GM12878 (cell line): ENCODE data around the gene ATXN1. TPM values are rescaled to one million over a fixed set of nuclear protein-coding genes. Genes with fewer than 3 reads are reported as not detected.

Source experiments
- BCL3 ChIP-seq: IDR thresholded peaks from 2 replicates; pipeline ENCODE4 v1.6.1; 2011; ENCODE audit warnings: borderline replicate concordance, low read depth, mild to moderate bottlenecking, moderate library complexity, low read length; ENCODE audit not compliant: insufficient read depth, poor library complexity, severe bottlenecking
- CBX3 ChIP-seq: fragments of 200-600 bp; sonication (generic); IDR thresholded peaks from 2 replicates; pipeline ENCODE4 v1.6.1; 2016; ENCODE audit warnings: low read depth, borderline replicate concordance
- CBX5 ChIP-seq: sonication (generic); IDR thresholded peaks from 2 replicates; pipeline ENCODE4 v1.6.1; 2016; ENCODE audit warnings: low read depth, moderate library complexity, mild to moderate bottlenecking, inconsistent platforms
- CUX1 ChIP-seq: IDR thresholded peaks from 2 replicates; pipeline ENCODE4 v1.6.1; 2012; ENCODE audit warnings: improper control_type of control experiment, low read depth, low read length; ENCODE audit not compliant: insufficient replicate concordance
- E2F4 ChIP-seq: IDR thresholded peaks from 2 replicates; pipeline ENCODE4 v1.6.1; 2012; ENCODE audit warnings: low read depth, low read length, improper control_type of control experiment
- JUNB ChIP-seq: IDR thresholded peaks from 2 replicates; pipeline ENCODE4 v1.6.1; 2016; ENCODE audit warnings: antibody characterized with exemption, mild to moderate bottlenecking
- JUND ChIP-seq: IDR thresholded peaks from 2 replicates; pipeline ENCODE4 v1.6.1; 2012; ENCODE audit warnings: low read depth, mild to moderate bottlenecking, low read length, improper control_type of control experiment, moderate library complexity
- MLLT1 ChIP-seq: fragments of 450-650 bp; IDR thresholded peaks from 2 replicates; pipeline ENCODE4 v1.6.1; 2016; ENCODE audit warnings: mild to moderate bottlenecking
- MYB ChIP-seq: fragments of 150-350 bp; IDR thresholded peaks from 2 replicates; pipeline ENCODE4 v1.6.1; 2014; ENCODE audit warnings: mild to moderate bottlenecking, low read depth, low read length, borderline replicate concordance
- NBN ChIP-seq: fragments of 450-650 bp; IDR thresholded peaks from 2 replicates; pipeline ENCODE4 v1.6.1; 2016
- RAD51 ChIP-seq: fragments of 450-650 bp; IDR thresholded peaks from 2 replicates; pipeline ENCODE4 v1.6.1; 2016; ENCODE audit warnings: moderate library complexity, mild to moderate bottlenecking, inconsistent platforms
- REST ChIP-seq: IDR thresholded peaks from 2 replicates; pipeline ENCODE4 v1.6.1; 2012; ENCODE audit warnings: mild to moderate bottlenecking, low read depth, low read length
- SREBF2 ChIP-seq: IDR thresholded peaks from 2 replicates; pipeline ENCODE4 v1.6.1; 2012; ENCODE audit warnings: mild to moderate bottlenecking, low read length
- SUPT20H ChIP-seq: IDR thresholded peaks from 2 replicates; pipeline ENCODE4 v1.6.1; 2011; ENCODE audit warnings: low read depth, mild to moderate bottlenecking, low read length, moderate library complexity, borderline replicate concordance; ENCODE audit not compliant: control insufficient read depth
- YY1 ChIP-seq: IDR thresholded peaks from 2 replicates; pipeline ENCODE4 v1.6.1; 2011; ENCODE audit warnings: low read depth, mild to moderate bottlenecking, low read length
- polyA plus RNA-seq, 11 experiments: library from polyadenylated mRNA; depleted of rRNA in 4 of 11; unstranded in 6 of 11; stranded (reverse) in 5 of 11; fragments of >200 nt; fragmentation: Nextera tagmentation in 4 of 11; fragmentation: Illumina TruSeq in 1 of 11; extraction: Ambion mirVana in 4 of 11; extraction: Trizol in 1 of 11; gene quantifications; 1 replicate in 1 of 11; 2 replicates in 10 of 11; pipeline versions ENCODE4 v1.2.1 to v1.2.3, GENCODE V29; 2011 to 2016; ENCODE audit warnings: inconsistent platforms in 2 of 11, missing spikeins in 2 of 11, low read depth in 1 of 11
- total RNA-seq, 4 experiments: library from RNA; depleted of rRNA in 3 of 4; stranded (reverse); fragments of >200 nt in 3 of 4; fragmentation: Illumina TruSeq in 1 of 4; extraction: Trizol in 1 of 4; gene quantifications; 2 replicates each; pipeline versions ENCODE4 v1.2.1 to v1.2.3, GENCODE V29; 2013 to 2021

ATXN1 gene
- total and polyA plus RNA-seq, 10 of the 15 experiments (the other 5 are each of a cell fraction or from before 2014, with no cell fraction given), result 12.2 to 51.2 (median 20.5) TPM

GRCh38 chr6:16690608-16691142, 70.6 kb downstream of the ATXN1 start (continued):
- TF ChIP-seq RAD51 (no peak), CBX5 (no peak), SREBF2 (no peak), CBX3 (no peak), SUPT20H (no peak), NBN (peak; percentile 49; the same call in 1 of the 2 replicates), REST (no peak), JUNB (peak; percentile 86), YY1 (no peak), BCL3 (peak; percentile 33), MYB (no peak), MLLT1 (peak; percentile 53; the same call in 1 of the 2 replicates), JUND (peak; percentile 56; the same call in 1 of the 2 replicates), E2F4 (no peak), CUX1 (no peak)
